Gastroesophageal sphincter (tissue), 3 donors: Measurements from ENCODE around the gene TAB2.

Experiments
- CTCF ChIP-seq, 4 experiments: fragments of 200-600 bp in 2 of 4; fragments of 450-650 bp in 2 of 4; sonication (generic) in 1 of 4; IDR thresholded peaks; one replicate each; pipeline ENCODE4 v1.5.1; 2017 to 2019; ENCODE audit warnings: antibody characterized with exemption in 4 of 4, mild to moderate bottlenecking in 2 of 4, moderate library complexity in 2 of 4
- POLR2A ChIP-seq, 2 donors: fragments of 450-650 bp; IDR thresholded peaks; one replicate each; pipeline ENCODE4 v1.6.1; 2017; ENCODE audit warnings: antibody characterized with exemption in 2 of 2, mild to moderate bottlenecking in 2 of 2, moderate library complexity in 1 of 2
- POLR2AphosphoS5 ChIP-seq: sonication (generic); formaldehyde crosslinking; IDR thresholded peaks from one replicate; pipeline ENCODE4 v1.6.1; 2017; ENCODE audit warnings: antibody characterized with exemption

- TF ChIP-seq CTCF (IDR thresholded peaks at IDR 0.05) (no peak), POLR2A (IDR thresholded peaks at IDR 0.05) (no peak), POLR2AphosphoS5 (no peak)
These were observed 14.8 kb upstream of the TAB2 start for GRCh38 chr6:149302723-149303122.
